Right ventricle myocardium inferior (tissue), 1 donor: Measurements from ENCODE around the gene MTMR11. TPM values are rescaled to one million over a fixed set of nuclear protein-coding genes. Genes with fewer than 3 reads are reported as not detected.

Source experiments
- ATAC-seq: fragments of 200-7000 bp; cut with Tn5 transposase; one replicate; pipeline ENCODE4 v1.9.1; 2020; ENCODE audit warnings: mild to moderate bottlenecking, moderate library complexity
- DNase-seq: peaks from one replicate; pipeline ENCODE4 v3.0.0; 2021; ENCODE audit errors: missing footprints
- intact Hi-C: fragments of 100-400 bp; cut with DNase I; formaldehyde crosslinking; loops from one replicate; pipeline ENCODE4 v1.11.0; 2022
- total RNA-seq: library from RNA; stranded (reverse); fragmentation: NEBNext Ultra II Directional; extraction: Animal tissue kit (Norgen Biotek cat#: 25700); gene quantifications from one replicate; pipeline ENCODE4 v1.2.1, GENCODE V29; 2021
- donor health status: DM: no; HTN: yes; CAD: no; lungs with severe emphysema.

The MTMR11 gene
- total RNA-seq, 1 donor from 2014 or later: 3.5 TPM

DNA sequence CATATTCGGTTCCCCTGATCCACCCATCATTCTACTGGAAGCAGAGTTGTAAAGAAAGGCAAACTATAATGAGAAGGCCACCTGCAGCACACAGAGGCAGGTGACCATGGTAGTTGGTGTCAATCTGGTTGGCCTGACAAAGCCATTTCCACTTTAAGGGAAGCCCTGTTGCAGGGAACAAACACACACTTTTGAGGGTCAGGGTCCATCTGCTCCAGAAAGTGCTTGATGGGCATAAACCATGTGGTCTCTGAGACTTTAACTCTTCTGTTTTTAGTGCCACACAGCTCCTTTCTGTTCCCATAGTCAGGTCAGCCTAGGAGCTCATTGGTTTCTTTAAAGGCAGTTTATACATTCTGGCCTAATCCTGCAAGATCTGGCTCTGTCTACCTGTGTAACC, 54.8 kb downstream of the MTMR11 start:
- no peak for ATAC-seq

DNA sequence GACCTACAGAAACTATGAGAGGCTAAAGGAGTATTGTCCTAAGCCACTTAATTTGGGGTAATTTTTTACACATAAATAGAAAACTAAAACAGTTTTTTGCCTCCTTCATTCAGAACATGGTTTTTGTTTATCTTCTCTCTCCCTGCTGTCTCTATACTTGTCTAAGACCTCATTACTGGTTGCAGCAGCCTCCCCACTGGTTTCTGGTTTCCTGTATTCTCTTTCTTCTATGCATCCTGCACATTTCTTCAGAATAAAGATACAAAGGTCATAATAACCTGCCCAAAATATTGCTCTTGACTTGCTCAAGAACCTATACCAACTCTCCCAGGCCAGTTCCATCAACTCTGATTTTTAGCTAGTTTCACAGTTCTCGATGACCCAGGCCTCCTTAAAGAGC, 57.1 kb downstream of the MTMR11 start:
- ATAC-seq (no peak), DNase-seq (no peak)
- intact Hi-C loops: no loop called here

More for the DNA sequence above, 54.8 kb downstream of the MTMR11 start:
- intact Hi-C loops: no loop called here
- DNase-seq: no peak

Other genes starting within 250 kb of the MTMR11 start
- 1.4 TPM for gene FCGR1A, start 154.2 kb downstream of the MTMR11 start, total RNA-seq
- 15.3 TPM for gene BOLA1, start 37.3 kb downstream of the MTMR11 start, total RNA-seq
- 0.51 TPM for gene SV2A, start 19.0 kb downstream of the MTMR11 start, total RNA-seq
- gene SF3B4, start 9.1 kb downstream of the MTMR11 start, total RNA-seq: 24.8 TPM
- 24.5 TPM for gene OTUD7B, start 73.8 kb upstream of the MTMR11 start, total RNA-seq
- 49.0 TPM for gene VPS45, start 130.9 kb upstream of the MTMR11 start, total RNA-seq
- gene PLEKHO1, start 213.0 kb upstream of the MTMR11 start, total RNA-seq: 53.2 TPM